LNCaP clone FGC (cell line): Measurements from ENCODE around the gene GMNN.

Experiments
- DNase-seq: peaks from one replicate; pipeline ENCODE4 v3.0.0-alpha.2; 2011; ENCODE audit warnings: low read depth
- H3K4me3 ChIP-seq: 2 replicates; pipeline ENCODE4 v1.5.1; 2011; ENCODE audit warnings: mild to moderate bottlenecking, low read depth, low read length, control low read depth
- TF ChIP-seq, protein P1 (sequence below): IDR thresholded peaks from 2 replicates; pipeline ENCODE4 v1.5.1; 2012; ENCODE audit warnings: mild to moderate bottlenecking; ENCODE audit not compliant: control insufficient read depth, insufficient read depth; ENCODE audit errors: extremely low read depth

GMNN gene

DNA sequence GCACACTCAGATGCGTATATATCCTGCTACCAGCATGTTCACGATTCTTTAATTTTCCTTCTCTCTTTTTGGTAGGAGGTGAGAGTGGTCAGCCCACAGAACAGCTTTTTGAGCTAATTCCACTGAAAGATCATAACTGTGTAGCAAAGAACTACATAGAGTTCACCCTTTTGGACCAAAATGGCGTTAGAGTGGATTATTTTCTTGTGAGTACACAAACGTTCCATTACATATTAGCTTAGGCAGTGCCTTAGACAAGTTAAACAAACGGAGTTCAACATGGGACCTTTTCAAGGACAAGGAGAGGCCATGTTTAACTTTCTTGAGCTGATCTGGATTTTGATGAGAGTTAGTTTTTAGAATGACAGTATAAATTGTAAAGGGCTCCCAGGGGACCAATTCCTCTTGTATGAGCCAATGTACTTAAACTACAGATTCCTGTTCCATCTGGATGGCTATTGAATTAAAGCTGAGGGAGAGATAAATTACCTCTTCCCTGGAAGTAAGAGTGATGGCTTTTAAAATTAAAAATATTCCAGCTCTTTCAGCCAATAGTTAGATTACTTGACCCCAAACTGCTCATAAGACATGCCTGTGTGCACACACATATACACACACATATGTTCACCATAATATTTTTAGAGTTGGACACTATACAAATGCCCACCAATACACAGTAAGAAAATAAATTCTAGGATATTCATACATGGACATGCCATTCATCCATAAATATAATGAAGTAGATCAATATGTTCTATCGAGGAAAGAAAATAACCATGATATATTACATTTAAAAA is 49.6 kb downstream of the GMNN start:
- DNase-seq: no peak
- TF ChIP-seq, protein P1, sequence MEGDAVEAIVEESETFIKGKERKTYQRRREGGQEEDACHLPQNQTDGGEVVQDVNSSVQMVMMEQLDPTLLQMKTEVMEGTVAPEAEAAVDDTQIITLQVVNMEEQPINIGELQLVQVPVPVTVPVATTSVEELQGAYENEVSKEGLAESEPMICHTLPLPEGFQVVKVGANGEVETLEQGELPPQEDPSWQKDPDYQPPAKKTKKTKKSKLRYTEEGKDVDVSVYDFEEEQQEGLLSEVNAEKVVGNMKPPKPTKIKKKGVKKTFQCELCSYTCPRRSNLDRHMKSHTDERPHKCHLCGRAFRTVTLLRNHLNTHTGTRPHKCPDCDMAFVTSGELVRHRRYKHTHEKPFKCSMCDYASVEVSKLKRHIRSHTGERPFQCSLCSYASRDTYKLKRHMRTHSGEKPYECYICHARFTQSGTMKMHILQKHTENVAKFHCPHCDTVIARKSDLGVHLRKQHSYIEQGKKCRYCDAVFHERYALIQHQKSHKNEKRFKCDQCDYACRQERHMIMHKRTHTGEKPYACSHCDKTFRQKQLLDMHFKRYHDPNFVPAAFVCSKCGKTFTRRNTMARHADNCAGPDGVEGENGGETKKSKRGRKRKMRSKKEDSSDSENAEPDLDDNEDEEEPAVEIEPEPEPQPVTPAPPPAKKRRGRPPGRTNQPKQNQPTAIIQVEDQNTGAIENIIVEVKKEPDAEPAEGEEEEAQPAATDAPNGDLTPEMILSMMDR: no peak
- no peak overlapping the region for H3K4me3 ChIP-seq

DNA sequence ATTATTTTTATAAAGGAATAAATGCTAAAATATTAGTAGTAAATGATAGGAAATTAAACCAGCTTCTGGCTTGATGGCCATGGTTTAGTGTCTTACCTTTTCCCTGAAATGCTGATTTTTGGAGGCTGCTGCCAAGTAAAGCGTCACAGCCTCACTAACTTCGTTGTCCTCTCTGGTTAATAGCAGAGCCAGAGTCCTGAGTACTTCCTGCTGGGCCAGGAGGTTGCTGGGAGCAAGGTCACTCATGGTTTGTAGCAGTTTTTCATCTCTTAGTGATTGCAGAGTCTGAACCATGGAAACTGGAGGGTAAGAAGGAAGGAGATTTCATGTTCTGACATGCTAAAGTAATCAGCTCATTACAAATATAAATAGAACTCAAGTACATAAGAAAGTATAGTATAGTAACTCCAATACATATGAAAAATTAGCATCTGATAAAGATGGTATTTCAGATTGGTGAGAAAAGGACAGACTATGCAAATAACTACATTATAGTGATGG is 50.4 kb downstream of the GMNN start:
- DNase-seq: no peak
- no peak overlapping the region for H3K4me3 ChIP-seq
- TF ChIP-seq, protein P1: no peak

DNA sequence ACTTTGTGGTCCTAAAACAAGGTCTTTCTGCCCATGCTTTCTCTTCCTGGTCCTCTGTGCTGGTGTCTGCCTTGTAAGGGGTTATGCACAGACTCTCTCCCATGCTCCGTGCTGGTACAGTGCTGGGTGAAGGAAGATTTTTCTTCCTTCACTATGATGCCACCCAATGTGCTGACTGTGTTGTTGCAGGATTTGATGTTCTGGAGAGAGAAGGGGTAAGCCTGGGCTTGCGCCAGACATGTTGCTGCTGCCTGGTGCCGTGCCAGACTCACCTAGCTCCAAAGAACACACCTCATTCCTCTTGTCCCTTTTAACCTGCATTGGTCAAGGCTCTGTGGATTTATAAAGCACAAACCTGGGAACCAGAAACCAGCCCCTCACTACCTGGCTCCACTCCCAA is 52.4 kb downstream of the GMNN start:
- H3K4me3 ChIP-seq: no peak overlapping the region
- TF ChIP-seq, protein P1: no peak
- no peak for DNase-seq

DNA sequence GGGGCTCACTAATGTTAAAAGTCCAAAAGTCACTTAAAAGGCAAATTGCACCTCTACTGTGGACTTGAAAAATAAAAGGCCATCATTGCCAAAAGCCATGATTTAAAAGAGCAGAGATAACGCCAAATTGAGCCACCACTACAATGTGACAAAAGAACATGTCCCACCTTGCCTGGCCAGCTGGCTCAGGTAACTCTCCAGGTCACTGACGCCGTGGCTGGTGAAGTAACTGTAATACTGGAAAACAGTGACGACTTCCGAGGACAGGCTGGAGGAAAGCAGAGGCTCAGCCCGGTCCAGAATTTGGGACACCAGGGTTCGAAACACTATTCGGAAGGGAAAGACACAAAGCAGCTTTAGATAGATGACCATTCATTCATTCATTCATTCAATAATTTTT is 53.2 kb downstream of the GMNN start:
- no peak for DNase-seq
- TF ChIP-seq, protein P1: no peak
- no peak overlapping the region for H3K4me3 ChIP-seq

DNA sequence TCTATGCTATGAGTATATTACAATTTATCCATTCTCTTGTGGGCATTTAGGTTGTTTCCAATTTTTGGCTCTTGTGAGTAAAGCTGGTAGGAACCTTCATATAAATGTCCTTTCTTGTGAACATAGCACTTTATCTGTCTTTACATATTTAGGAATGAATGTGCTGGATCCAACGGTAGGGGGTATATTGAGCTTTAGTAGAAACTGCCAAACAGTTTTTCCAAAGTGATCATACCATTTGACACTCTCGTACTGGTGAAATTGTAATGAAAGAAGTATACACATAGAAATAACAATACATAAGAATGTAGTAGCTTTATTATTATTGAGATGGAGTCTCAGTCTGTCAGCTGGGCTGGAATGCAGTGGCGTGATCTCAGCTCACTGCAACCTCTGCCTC is 54.9 kb downstream of the GMNN start:
- no peak overlapping the region for H3K4me3 ChIP-seq
- TF ChIP-seq, protein P1: no peak
- DNase-seq: no peak

DNA sequence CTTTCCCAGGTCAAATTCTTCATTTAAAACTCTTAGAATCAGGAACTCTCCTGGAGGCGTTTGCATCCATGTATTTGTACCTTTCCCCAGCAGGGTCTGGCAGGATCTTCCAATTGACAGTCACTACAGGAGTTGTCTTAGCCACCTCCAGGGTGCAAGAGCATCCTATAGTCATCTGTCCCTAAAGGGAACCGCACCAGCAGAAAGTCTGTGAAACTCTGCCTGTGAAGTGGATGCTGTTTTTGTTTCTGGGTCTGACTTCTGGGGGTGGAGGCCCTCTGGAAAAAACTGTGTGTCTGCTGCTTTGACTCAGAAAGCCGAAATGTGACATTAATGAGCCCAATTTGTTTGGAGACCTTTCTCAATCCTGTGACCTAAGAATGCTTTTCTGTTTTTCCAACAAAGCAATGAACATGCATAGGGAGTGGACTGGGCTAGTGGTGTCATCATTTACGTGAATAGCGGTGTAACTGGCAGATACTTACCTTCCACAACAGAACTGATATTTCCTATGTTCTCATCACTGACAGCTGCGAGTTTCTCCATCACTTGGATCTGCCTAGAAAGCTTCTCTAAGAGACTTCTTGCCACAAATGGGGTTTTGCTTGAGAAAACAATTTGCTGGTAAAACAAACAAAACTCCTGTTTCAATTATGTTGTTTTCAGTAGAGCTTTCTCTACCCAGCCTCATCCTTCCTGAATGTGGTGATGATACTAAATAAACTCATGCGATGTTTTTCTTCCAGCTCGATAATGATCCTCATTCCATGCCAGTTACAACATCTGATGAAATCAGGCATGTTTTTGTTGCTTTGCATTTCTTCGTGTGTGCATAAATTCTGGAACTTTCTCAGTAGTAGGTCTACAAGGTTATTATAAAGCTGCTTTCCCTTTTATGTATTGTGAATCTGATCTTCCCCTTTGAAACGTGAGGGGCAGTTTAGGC is 57.3 kb downstream of the GMNN start:
- no peak overlapping the region for H3K4me3 ChIP-seq
- no peak for DNase-seq
- TF ChIP-seq, protein P1: no peak
